ENCODE data around the gene EVC2. TPM values are rescaled to one million over a fixed set of nuclear protein-coding genes. Genes with fewer than 3 reads are reported as not detected.

The EVC2 gene
- polyA plus RNA-seq, 1 donor (not counting 4 experiments of a cell fraction or from before 2014, with no cell fraction given) = 1.7 TPM

- FAIRE-seq = no peak
- dilution Hi-C loops (cut with MboI; ENCODE audit: extremely low pct_ligation_motif_present, low sequenced_read_pairs) = no loop called here
- TF ChIP-seq, protein P1, sequence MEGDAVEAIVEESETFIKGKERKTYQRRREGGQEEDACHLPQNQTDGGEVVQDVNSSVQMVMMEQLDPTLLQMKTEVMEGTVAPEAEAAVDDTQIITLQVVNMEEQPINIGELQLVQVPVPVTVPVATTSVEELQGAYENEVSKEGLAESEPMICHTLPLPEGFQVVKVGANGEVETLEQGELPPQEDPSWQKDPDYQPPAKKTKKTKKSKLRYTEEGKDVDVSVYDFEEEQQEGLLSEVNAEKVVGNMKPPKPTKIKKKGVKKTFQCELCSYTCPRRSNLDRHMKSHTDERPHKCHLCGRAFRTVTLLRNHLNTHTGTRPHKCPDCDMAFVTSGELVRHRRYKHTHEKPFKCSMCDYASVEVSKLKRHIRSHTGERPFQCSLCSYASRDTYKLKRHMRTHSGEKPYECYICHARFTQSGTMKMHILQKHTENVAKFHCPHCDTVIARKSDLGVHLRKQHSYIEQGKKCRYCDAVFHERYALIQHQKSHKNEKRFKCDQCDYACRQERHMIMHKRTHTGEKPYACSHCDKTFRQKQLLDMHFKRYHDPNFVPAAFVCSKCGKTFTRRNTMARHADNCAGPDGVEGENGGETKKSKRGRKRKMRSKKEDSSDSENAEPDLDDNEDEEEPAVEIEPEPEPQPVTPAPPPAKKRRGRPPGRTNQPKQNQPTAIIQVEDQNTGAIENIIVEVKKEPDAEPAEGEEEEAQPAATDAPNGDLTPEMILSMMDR (optimal IDR thresholded peaks at IDR 0.05 in 1 of 3, IDR thresholded peaks at IDR 0.05 in 1 of 3, conservative IDR thresholded peaks at IDR 0.05 in 1 of 3; ENCODE audit: extremely low read depth in 1 of 3, insufficient read depth in 2 of 3, low read length in 3 of 3) = no peak
- no peak for TF ChIP-seq EZH2 (IDR thresholded peaks at IDR 0.05; ENCODE audit: low read length)
Observed at GRCh38 chr4:5589495-5589894, 118.9 kb downstream of the EVC2 start.

GRCh38 chr4:5588046-5588445, 120.3 kb downstream of the EVC2 start:
- Histone ChIP-seq H3K4me1 (ENCODE audit: control insufficient read depth, extremely low read depth, insufficient read depth, low read length) (no peaks in the 10 kb centered on the region), H3K27me3 (ENCODE audit: control insufficient read depth, extremely low read depth, insufficient read depth, low read length) (no peaks in the 10 kb centered on the region), H3K9me3 (ENCODE audit: control insufficient read depth, low read depth, low read length) (no peaks in the 10 kb centered on the region), H3K79me2 (ENCODE audit: control insufficient read depth, insufficient read depth, low read length) (no peaks in the 10 kb centered on the region), H3K9me1 (ENCODE audit: control insufficient read depth, extremely low read depth, insufficient read depth, low read length) (no peaks in the 10 kb centered on the region), H4K20me1 (ENCODE audit: control insufficient read depth, extremely low read depth, insufficient read depth, low read length) (no peaks in the 10 kb centered on the region), H3K27ac (ENCODE audit: control insufficient read depth, insufficient read depth, low read length) (no peak overlapping the region), H3K4me2 (ENCODE audit: control insufficient read depth, extremely low read depth, insufficient read depth, low read depth, low read length) (no peak overlapping the region), H2AFZ (ENCODE audit: control insufficient read depth, low read length) (no peak overlapping the region), H3K36me3 (ENCODE audit: control insufficient read depth in 2 of 2, extremely low read depth in 1 of 2, insufficient read depth in 2 of 2, low read length in 2 of 2) (peaks cover 3 to 8% of the 10 kb centered on the region in 2 experiments), H3K4me3 (ENCODE audit: control insufficient read depth in 2 of 3, extremely low read depth in 1 of 3, insufficient read depth in 2 of 3, low read depth in 1 of 3, low read length in 3 of 3) (no peak overlapping the region), H3K9ac (ENCODE audit: control insufficient read depth, extremely low read depth, insufficient read depth, low read length) (no peak overlapping the region)
- dilution Hi-C loops (cut with MboI; ENCODE audit: extremely low pct_ligation_motif_present, low sequenced_read_pairs) = no loop called here
- no peak for DNase-seq (ENCODE audit: low read depth, low spot score)
- no peak for TF ChIP-seq EZH2 (IDR thresholded peaks at IDR 0.05; ENCODE audit: low read length)
- TF ChIP-seq, protein P1 (optimal IDR thresholded peaks at IDR 0.05 in 1 of 3, IDR thresholded peaks at IDR 0.05 in 1 of 3, conservative IDR thresholded peaks at IDR 0.05 in 1 of 3; ENCODE audit: extremely low read depth in 1 of 3, insufficient read depth in 2 of 3, low read length in 3 of 3) = no peak
- FAIRE-seq = no peak

More at GRCh38 chr4:5589495-5589894, 118.9 kb downstream of the EVC2 start:
- no peak for DNase-seq (ENCODE audit: low read depth, low spot score)
- Histone ChIP-seq H3K27ac (ENCODE audit: control insufficient read depth, insufficient read depth, low read length) (no peak overlapping the region), H3K9me3 (ENCODE audit: control insufficient read depth, low read depth, low read length) (no peaks in the 10 kb centered on the region), H3K4me1 (ENCODE audit: control insufficient read depth, extremely low read depth, insufficient read depth, low read length) (no peaks in the 10 kb centered on the region), H3K9me1 (ENCODE audit: control insufficient read depth, extremely low read depth, insufficient read depth, low read length) (no peaks in the 10 kb centered on the region), H3K27me3 (ENCODE audit: control insufficient read depth, extremely low read depth, insufficient read depth, low read length) (no peaks in the 10 kb centered on the region), H3K36me3 (ENCODE audit: control insufficient read depth in 2 of 2, extremely low read depth in 1 of 2, insufficient read depth in 2 of 2, low read length in 2 of 2) (peaks cover 3 to 5% of the 10 kb centered on the region in 2 experiments), H4K20me1 (ENCODE audit: control insufficient read depth, extremely low read depth, insufficient read depth, low read length) (no peaks in the 10 kb centered on the region), H3K4me3 (ENCODE audit: control insufficient read depth in 2 of 3, extremely low read depth in 1 of 3, insufficient read depth in 2 of 3, low read depth in 1 of 3, low read length in 3 of 3) (no peak overlapping the region), H3K79me2 (ENCODE audit: control insufficient read depth, insufficient read depth, low read length) (no peaks in the 10 kb centered on the region), H2AFZ (ENCODE audit: control insufficient read depth, low read length) (no peak overlapping the region), H3K9ac (ENCODE audit: control insufficient read depth, extremely low read depth, insufficient read depth, low read length) (no peak overlapping the region), H3K4me2 (ENCODE audit: control insufficient read depth, extremely low read depth, insufficient read depth, low read depth, low read length) (no peak overlapping the region)
